Glomerular endothelial cell (primary cell): Measurements from ENCODE around the gene INTS15. TPM values are rescaled to one million over a fixed set of nuclear protein-coding genes. Genes with fewer than 3 reads are reported as not detected.
"Not testable (repeated sequence)": the region's sequence is repeated elsewhere in the genome, so short reads cannot be mapped to it uniquely, and the experiment has no call there.

ENCODE experiments used
- DNase-seq: peaks from one replicate; pipeline ENCODE4 v3.0.0-alpha.2; 2011; ENCODE audit warnings: low read depth, low spot score; ENCODE audit errors: extremely low read depth
- total RNA-seq: library from RNA; depleted of rRNA; stranded (reverse); fragments of >200 nt; gene quantifications from 2 replicates; pipeline ENCODE4 v1.2.3, GENCODE V29; 2015

The INTS15 gene
- total RNA-seq, 1 donor from 2014 or later = 30.9 TPM

- not testable (repeated sequence) for DNase-seq
These were observed 12.9 kb upstream of the INTS15 start for GRCh38 chr7:6576867-6577368.

- peak; percentile 23 for DNase-seq
These were observed 12.3 kb upstream of the INTS15 start, which contains the start of gene ZDHHC4 for GRCh38 chr7:6577369-6578113. ZDHHC4 (plus strand) TSS chr7:6577454; CDS start chr7:6580562, 3,108 bp downstream.

- no peak for DNase-seq
These were observed 11.4 kb upstream of the INTS15 start for GRCh38 chr7:6578114-6579084.

GRCh38 chr7:6579446-6579845 is 10.4 kb upstream of the INTS15 start:
- DNase-seq = no peak

GRCh38 chr7:6585746-6586432 is 3.9 kb upstream of the INTS15 start:
- not testable (repeated sequence) for DNase-seq

GRCh38 chr7:6588566-6588965 is 1.3 kb upstream of the INTS15 start:
- DNase-seq = no peak

- DNase-seq = no peak
These were observed 531 bp upstream of the INTS15 start for GRCh38 chr7:6589151-6589828.

- DNase-seq = no peak
These were observed 857 bp downstream of the INTS15 start for GRCh38 chr7:6590645-6591110.

GRCh38 chr7:6600093-6600492 is 10.3 kb downstream of the INTS15 start:
- DNase-seq = no peak

GRCh38 chr7:6604458-6604857 is 14.6 kb downstream of the INTS15 start:
- DNase-seq = no peak

- no peak for DNase-seq
These were observed 17.2 kb downstream of the INTS15 start for GRCh38 chr7:6606866-6607583.

- no peak for DNase-seq
These were observed 17.8 kb downstream of the INTS15 start for GRCh38 chr7:6607651-6608051.

GRCh38 chr7:6608081-6608480 is 18.3 kb downstream of the INTS15 start:
- no peak for DNase-seq

GRCh38 chr7:6608794-6609193 is 19.0 kb downstream of the INTS15 start:
- DNase-seq = no peak

- DNase-seq = no peak
These were observed 23.0 kb downstream of the INTS15 start for GRCh38 chr7:6612819-6613218.

- no peak for DNase-seq
These were observed 23.9 kb downstream of the INTS15 start for GRCh38 chr7:6613706-6614105.

GRCh38 chr7:6614953-6615722 is 25.3 kb downstream of the INTS15 start, which contains the start of gene ZNF853:
ZNF853 (plus strand) TSS chr7:6615610; CDS start chr7:6616175, 565 bp downstream.
- DNase-seq = no peak

GRCh38 chr7:6615723-6616555 is 26.1 kb downstream of the INTS15 start:
- DNase-seq = no peak
